Activated CD4-positive, alpha-beta T cell treated with anti-CD3 and anti-CD28 coated beads for 4 hours (primary cell): ENCODE results near the gene KLRK1.
A peak's percentile ranks its signal among the peaks of the same experiment; 100 is the strongest.
"Not testable (repeated sequence)": the region's sequence is repeated elsewhere in the genome, so short reads cannot be mapped to it uniquely, and the experiment has no call there.

Source experiments
- DNase-seq, 2 donors: peaks; one replicate each; pipeline ENCODE4 v3.0.0-alpha.2; 2020

The KLRK1 gene

DNA sequence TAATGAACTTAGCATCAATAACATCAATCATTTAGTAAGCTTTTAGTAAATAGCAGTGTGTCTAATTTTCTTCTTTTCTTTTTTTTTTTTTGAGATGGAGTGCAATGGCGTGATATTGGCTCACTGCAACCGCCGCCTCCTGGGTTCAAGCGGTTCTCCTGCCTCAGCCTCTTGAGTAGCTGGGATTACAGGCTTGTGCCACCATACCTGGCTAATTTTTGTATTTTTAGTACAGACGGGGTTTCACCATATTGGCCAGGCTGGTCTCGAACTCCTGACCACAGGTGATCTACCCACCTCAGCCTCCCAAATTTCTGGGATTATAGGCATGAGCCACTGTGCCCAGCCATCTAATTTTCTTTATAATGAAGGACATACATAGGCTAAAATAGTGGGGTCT is 2.3 kb downstream of the KLRK1 start:
- not testable (repeated sequence) for DNase-seq

DNA sequence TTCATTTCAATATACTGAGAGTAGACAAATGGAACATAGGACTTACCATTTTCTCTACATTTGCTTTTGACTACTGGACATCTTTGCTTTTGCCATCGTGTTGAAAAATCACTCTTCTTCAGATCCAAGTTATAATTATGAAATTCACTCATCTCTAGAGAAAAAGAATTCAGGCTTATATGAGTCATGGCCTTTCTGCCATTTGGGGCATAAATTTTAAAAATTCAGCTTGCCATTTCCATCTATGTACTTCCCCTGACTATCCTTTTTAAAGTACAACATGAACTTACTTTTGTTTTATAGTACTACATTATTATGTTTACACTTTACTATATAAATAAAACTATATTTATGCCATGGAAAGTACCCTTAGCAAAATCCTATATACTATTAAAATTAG is 3.0 kb downstream of the KLRK1 start:
- DNase-seq = no peak

DNA sequence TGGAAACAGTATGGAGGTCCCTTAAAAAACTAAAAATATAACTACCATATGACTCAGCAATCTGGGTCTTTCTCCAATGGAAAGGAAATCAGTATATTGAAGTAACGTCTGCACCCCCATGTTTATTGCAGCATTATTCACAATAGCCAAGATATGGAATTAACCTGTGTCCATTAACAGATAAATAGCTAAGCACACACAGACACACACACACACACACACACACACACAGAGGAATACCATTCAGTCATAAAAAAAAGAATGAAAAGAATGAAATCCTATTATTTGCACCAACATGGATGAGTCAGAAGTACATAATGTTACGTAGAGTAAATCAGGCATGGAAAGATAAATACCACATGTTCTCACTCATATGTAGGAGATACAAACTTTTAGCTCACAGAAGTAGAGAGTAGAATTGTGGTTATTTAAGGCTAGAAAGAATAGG is 4.7 kb downstream of the KLRK1 start:
- DNase-seq = no peak

DNA sequence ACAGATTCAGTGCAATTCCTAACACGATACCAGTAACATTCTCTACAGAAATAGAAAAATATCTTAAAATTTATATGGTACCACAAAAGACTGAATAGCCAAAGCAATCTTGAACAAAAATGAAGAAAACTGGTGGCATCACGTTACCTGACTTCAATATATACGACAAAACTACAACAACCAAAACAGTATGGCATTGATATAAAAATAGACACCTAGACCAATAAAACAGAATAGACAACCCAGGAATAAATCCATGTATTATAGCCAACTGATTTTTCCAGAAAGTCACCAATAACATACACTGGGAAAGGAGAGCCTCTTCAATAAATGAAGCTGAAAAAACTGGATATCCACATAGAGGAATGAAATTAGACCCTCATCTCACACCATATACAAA is 5.7 kb downstream of the KLRK1 start:
- DNase-seq = no peak

DNA sequence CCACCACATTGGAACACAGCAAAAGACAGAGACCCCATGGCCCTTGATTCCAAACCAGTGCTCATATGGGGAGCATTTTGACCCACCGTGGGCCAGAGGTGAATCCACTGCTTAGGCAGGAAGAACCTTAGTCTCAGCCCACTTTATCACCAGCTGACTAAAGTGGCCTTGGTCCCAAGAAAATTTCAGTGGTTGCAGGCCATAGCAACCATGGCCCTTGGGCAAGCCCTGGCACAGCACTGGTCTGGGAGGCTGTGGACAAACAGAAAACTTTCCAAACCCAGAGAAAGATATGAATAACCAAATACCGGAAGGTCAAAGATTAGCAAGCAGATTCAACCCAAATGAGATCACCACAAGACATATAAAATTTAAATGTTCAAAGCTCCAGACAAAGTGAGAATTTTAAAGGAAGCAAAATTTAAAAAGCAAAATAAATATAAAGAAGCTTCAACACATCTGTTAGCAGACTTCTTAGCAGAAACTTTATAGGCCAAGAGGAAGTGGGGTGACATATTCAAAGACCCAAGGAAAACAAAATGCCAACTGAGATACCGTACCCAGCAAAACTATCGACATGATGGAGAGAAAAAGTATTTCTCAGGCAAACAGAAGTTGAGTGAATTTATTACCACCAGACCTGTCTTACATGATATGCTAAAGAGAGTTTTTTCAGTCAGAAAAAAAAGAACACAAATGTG is 7.8 kb downstream of the KLRK1 start:
- DNase-seq = no peak

DNA sequence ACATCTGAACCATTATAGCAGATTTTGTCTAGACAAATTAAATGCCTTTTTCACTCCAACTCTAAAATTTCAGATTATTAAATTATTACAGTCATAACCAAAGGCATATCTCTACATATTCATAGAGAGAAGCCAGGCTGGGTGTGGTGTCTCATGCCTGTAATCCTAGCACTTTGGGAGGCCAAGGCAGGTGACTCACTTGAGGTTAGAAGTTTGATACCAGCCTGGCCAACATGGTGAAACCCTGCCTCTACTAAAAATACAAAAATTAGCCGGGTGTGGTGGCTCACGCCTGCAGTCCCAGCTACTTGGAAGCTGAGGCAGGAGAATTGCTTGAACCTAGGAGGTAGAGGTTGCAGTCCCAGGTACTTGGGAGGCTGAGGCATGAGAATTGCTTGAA is 11.1 kb downstream of the KLRK1 start:
- not testable (repeated sequence) for DNase-seq

DNA sequence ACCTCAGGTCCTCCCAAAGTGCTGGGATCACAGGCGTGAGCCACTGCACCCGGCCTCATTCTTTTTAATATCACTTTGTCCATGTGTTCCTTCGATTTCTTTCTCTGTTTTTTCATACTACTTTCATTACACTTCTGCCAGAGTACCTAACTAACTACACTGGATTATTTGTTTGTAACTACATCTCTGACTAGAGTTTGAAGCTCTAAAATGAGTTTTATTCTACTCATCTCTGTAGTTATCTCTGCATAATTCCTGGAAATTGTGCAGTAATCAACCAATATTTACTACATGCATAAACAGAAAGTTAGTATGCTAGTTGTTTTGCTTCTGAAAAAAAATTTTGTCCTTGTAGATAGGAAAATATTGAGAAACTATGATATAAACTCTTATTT is 15.2 kb downstream of the KLRK1 start:
- no peak for DNase-seq

GRCh38 chr12:10372559-10372958 is 17.3 kb downstream of the KLRK1 start:
- no peak for DNase-seq

DNA sequence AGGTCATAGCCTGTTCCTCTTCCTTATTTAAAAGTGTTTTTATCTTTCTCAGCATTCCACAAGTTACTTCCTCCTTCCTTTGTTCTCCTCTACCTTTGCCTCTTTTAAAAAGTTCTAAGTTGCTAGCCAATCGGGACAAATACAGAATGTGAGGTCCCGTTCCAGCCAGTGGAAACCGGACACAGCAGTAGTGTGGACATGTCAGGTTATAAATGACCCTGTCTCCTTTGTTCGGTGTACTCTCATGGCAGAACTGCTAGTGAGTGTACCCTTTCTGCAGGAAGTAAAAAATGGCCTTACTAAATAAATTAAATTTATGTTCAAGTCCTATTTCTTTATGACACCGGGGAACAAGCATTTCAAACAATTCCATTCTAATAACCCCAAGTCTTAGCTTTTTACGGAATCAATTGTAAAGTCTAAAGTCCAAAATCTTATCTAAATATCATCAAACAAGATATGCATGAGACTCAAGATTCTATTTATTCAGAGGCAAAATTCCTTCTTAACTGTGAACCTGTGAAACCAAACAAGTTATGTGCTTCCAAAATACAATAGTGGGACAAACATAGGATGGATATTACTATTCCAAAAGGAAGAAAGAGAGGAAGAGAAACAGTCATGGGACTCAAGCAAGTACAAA is 17.8 kb downstream of the KLRK1 start:
- DNase-seq = not testable (repeated sequence)

DNA sequence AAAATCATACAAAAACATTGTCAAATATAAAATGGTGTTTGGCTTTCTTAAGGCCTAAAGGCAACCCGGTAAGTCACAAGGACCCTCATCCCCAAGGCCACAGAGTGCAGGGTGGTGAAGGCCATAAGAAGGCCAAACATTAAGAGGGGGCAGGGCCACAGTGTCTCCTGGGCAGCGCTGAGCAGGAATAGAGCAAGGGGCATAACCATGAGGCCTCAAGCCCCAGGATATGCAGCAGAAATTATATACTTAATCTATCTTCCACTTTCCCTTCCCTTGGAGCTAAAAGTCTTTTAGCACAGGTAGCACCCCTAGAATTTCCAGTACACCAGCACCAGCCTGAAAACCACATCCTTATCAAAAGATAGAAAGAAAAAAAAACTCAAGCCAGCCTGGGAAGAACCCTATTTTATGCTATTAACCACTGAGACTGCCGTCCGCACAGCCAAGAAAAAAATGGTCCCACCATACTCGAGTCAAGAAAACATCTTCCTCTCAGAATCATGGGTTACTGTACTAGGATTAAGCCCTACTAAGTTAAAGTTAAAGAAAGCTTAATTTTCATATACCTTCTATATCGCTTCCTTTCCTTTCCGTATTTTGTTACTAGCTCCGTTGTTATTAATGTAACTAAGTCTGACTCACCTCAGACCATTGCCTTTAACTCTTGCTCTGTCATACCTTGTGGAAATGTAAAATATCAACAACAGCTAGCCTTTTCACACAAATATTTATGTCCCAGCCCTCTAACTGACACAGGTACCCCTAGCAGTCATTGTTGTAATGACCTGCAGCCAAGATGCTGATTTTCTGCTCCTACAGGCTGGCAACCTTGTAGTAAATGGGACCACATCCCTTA is 20.1 kb downstream of the KLRK1 start:
- no peak for DNase-seq

DNA sequence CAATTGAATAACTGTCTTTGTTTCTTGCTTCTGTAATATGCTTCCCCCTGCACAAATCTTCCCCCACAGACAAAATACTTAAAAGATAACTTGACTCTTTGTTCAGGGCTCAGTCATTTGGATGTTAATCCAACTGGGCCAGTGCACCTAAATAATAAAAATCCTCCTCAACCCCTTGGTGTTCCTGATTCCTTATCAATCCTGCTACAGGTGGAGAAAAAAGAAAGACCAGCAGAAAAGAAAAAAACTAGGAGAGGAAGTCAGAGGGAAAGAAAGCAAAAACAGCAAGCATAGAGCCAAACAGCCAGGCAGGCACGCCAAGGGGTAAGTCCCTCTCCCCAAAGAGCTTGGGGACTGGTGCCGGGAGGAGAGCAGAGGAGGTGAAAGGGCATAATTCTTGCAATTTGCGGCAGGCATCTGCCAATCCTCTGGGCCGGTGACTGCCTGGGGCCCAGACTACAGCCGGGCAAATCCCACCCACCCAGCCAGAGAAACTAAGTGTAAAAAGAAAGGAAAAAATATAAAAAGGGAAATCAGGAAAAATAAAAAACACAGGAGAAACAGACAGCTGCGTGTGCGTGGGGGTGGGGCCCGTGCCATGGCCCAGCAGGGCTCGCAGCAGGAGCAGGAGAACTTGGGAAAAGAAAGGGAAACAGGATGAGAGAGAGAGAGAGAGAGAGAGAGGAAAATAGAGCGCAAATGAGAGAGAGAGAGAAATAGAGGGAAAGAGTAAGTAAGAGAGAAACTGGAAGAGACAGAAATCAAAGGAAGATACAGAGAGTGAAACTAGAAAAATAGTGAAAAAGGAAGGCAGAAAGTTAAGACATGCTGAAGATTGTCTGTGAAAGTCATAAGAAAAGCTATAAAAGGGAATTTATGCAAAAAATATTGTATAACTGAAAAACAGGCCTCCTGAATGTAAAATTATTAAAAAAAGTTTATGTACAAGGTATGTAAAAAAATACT is 21.4 kb downstream of the KLRK1 start:
- DNase-seq = no peak

DNA sequence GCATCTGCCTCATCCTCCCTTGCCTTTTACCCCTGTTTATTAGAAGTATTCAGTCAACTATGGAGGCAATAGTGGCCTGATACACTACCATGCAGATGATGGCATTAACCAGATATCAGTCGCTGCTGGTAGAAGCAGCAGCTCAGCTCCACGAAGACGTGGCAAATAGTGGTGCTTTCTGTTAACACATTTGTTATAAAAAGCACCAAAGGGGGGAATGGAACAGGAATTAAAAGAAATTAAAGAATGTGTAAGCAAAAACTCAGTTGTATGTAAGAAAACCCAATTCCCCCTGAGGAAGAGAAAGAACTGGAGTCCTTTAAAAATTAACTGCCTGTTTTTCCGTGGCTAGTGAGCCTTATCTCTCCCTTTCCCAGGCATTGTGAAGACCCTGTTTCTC is 22.1 kb downstream of the KLRK1 start:
- DNase-seq = not testable (repeated sequence)

GRCh38 chr12:10366875-10367274 is 23.0 kb downstream of the KLRK1 start:
- no peak for DNase-seq

DNA sequence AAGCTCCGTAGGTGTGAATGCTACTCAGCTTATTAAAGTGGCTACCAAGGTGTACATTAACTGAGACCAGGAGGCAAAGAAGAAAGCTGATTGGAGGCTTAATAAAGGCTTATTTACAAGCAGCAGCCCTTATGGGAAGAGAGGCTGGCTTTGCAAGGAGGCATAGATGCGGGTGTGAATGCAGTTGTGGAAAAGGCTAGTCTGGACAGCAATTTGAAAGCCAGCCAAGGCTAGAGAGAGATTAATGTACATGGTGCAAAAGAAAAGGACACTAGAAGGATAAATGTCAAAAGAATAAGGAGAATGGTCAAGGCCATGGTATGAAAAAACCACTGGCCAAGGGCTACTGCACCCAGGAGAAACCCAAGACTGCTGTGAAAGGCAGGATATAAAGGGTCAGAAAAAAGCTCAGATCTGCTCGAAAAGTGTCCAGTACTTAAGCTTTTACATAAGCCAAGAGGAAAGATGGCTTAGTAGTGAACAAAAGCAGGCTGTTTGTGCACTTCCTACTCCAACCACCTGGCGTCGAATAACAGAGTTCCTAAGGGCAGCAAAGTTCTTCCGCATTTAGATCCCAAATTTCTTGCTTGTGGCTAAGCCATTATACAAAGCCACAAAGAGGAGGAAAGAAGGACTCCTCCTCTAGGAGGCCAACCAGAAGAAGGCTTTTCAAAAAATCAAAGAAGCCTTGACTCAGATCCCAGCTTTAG is 24.0 kb downstream of the KLRK1 start:
- DNase-seq = no peak

- peak; percentile 56 to 62 for DNase-seq
These were observed 24.8 kb downstream of the KLRK1 start for GRCh38 chr12:10364815-10365622.

- peak; percentile 16 to 17 for DNase-seq
These were observed 25.7 kb downstream of the KLRK1 start for GRCh38 chr12:10363914-10364814.

DNA sequence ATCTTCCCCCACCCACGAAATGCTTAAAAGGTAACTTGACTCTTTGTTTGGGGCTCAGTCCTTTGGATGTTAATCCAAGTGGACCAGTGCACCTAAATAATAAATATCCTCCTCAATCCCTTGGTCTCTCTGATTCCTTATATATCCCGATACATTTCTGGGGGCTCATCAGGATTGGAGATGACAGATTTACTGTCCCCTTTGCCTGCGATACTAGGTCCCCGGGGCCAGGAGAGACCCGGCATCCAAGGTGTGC is 26.3 kb downstream of the KLRK1 start:
- no peak for DNase-seq

DNA sequence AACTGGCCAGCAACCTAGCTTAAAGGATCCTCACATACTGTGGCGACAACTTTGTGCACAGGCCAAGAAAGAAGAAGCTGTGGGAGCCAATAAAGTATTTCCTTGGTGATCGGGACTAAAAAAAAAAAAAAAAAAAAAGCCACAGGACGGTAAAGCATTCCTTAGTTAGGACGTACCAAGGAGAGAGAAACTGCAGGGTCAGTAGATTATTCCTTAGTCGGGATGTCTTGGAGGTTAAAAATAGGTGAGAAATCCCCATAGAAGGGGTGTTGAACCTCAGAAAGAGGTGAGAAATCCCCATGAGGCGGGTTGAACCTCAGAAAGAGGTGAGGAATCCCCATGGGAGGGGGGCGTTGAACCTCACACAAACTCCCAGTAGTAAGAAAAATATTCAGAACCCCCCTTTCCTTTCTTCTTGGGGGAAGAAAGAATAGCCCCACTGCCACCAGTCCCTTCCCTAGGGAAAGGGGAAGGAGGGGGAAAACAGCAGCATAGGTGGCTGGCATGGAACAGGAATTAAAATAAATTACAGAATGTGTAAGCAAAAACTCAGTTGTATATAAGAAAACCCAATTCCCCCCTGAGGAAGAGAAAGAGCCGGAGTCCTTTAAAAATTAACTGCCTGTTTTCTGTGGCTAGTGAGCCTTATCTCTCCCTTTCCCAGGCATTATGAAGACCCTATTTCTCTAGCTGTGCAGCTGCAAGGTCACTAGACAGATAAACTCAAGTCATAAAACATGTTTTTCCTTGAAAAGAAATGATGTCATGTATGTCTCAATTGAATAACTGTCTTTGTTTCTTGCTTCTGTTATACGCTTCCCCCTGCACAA is 26.8 kb downstream of the KLRK1 start:
- no peak for DNase-seq

- no peak for DNase-seq
These were observed 27.5 kb downstream of the KLRK1 start for GRCh38 chr12:10362325-10362724.
